Endothelial cell of umbilical vein (primary cell): ENCODE measurements around the gene SCNN1B. TPM values are rescaled to one million over a fixed set of nuclear protein-coding genes. Genes with fewer than 3 reads are reported as not detected.

ENCODE experiments used
- BruUV-seq: library from RNA; stranded (reverse); fragments of 400-500 nt; replicated peaks from 2 replicates; lab custom pipeline; 2021; lab: Mats Ljungman, UMichigan
- CTCF ChIA-PET: fragments of 300-600, 350-600 bp; sonication (Branson Sonifier 250); formaldehyde crosslinking; loops from one replicate; lab custom pipeline; 2021; ENCODE audit warnings: antibody characterized with exemption, inconsistent platforms; lab: Charles Lee
- POLR2A ChIA-PET: fragments of 300-600, 350-600 bp; sonication (Branson Sonifier 250); formaldehyde crosslinking; loops from one replicate; lab custom pipeline; 2021; ENCODE audit warnings: antibody characterized with exemption, inconsistent platforms; lab: Charles Lee
- DNase-seq: peaks from one replicate; pipeline ENCODE4 v3.0.0-alpha.2; 2011; ENCODE audit warnings: low read depth, low spot score
- FAIRE-seq: peaks from 2 replicates; lab custom pipeline; 2011; peaks lifted over from hg19 to GRCh38; lab: Jason Lieb, UNC
- H2AFZ ChIP-seq: 2 replicates; pipeline ENCODE4 v1.6.0; 2012; ENCODE audit warnings: low read depth, low read length, control low read depth, inconsistent platforms
- H3K27ac ChIP-seq: 2 replicates; pipeline ENCODE4 v1.5.1; 2011; ENCODE audit warnings: low read depth, mild to moderate bottlenecking, control low read depth, low read length, moderate library complexity; ENCODE audit not compliant: insufficient read depth
- H3K27me3 ChIP-seq, 2 experiments: 2 replicates each; pipeline versions ENCODE4 v1.6.0 to v1.6.1; 2011; ENCODE audit warnings: low read length in 2 of 2, mixed read lengths in 1 of 2; ENCODE audit not compliant: control insufficient read depth in 2 of 2, insufficient read depth in 2 of 2
- H3K36me3 ChIP-seq, 2 experiments: 2 replicates in 1 of 2; 3 replicates in 1 of 2; pipeline ENCODE4 v1.5.1; 2011; ENCODE audit warnings: low read length in 2 of 2, mild to moderate bottlenecking in 1 of 2, moderate library complexity in 1 of 2; ENCODE audit not compliant: control insufficient read depth in 2 of 2, insufficient read depth in 2 of 2; ENCODE audit errors: extremely low read depth in 1 of 2
- H3K4me1 ChIP-seq: 3 replicates; pipeline ENCODE4 v1.5.1; 2011; ENCODE audit warnings: mild to moderate bottlenecking, low read length; ENCODE audit not compliant: control insufficient read depth, insufficient read depth; ENCODE audit errors: extremely low read depth
- H3K4me2 ChIP-seq: 2 replicates; pipeline ENCODE4 v1.6.1; 2011; ENCODE audit warnings: low read length, control low read depth, mixed read lengths; ENCODE audit not compliant: insufficient read depth
- H3K4me3 ChIP-seq, 3 experiments: fragments of 200-600 bp in 1 of 3; sonication (generic), shearing (Covaris generic) in 1 of 3; replicated peaks in 1 of 3; 2 replicates each; pipeline ENCODE4 v1.5.1; 2011 to 2016; ENCODE audit warnings: control low read depth in 3 of 3, low read length in 3 of 3, mild to moderate bottlenecking in 2 of 3, inconsistent platforms in 1 of 3, low read depth in 1 of 3, moderate library complexity in 1 of 3; ENCODE audit not compliant: insufficient read depth in 1 of 3
- H3K79me2 ChIP-seq: 2 replicates; pipeline ENCODE4 v1.6.0; 2012; ENCODE audit warnings: low read length, inconsistent platforms; ENCODE audit not compliant: control insufficient read depth, insufficient read depth
- H3K9ac ChIP-seq: replicated peaks from 2 replicates; pipeline ENCODE3; 2011; ENCODE audit warnings: low read length, control low read depth; ENCODE audit not compliant: insufficient read depth; ENCODE audit errors: extremely low read depth
- H3K9me1 ChIP-seq: replicated peaks from 3 replicates; pipeline ENCODE4 v1.6.0; 2011; ENCODE audit warnings: mild to moderate bottlenecking, low read length; ENCODE audit not compliant: control insufficient read depth, insufficient read depth; ENCODE audit errors: extremely low read depth
- H3K9me3 ChIP-seq: replicated peaks from 2 replicates; pipeline ENCODE4 v1.5.1; 2012; ENCODE audit warnings: low read length, inconsistent platforms; ENCODE audit not compliant: control insufficient read depth, insufficient read depth
- H4K20me1 ChIP-seq: replicated peaks from 2 replicates; pipeline ENCODE3; 2011; ENCODE audit warnings: mild to moderate bottlenecking, low read length; ENCODE audit not compliant: control insufficient read depth, insufficient read depth; ENCODE audit errors: extremely low read depth
- CTCF ChIP-seq, 2 donors: IDR thresholded peaks; 1 replicate in 1 of 2; 2 replicates in 1 of 2; pipeline ENCODE4 v1.5.1; 2011; ENCODE audit warnings: low read length in 2 of 2, mild to moderate bottlenecking in 2 of 2, moderate library complexity in 2 of 2, control low read depth in 1 of 2, inconsistent platforms in 1 of 2, low read depth in 1 of 2; ENCODE audit not compliant: insufficient read depth in 1 of 2; ENCODE audit errors: extremely low read depth in 1 of 2
- EZH2 ChIP-seq: IDR thresholded peaks from 2 replicates; pipeline ENCODE4 v1.6.1; 2012; ENCODE audit warnings: borderline replicate concordance, low read depth, mild to moderate bottlenecking, moderate library complexity, low read length, inconsistent platforms; ENCODE audit not compliant: severe bottlenecking
- FOS ChIP-seq: IDR thresholded peaks from 2 replicates; pipeline ENCODE4 v1.6.1; 2011; ENCODE audit warnings: mild to moderate bottlenecking, low read length, moderate library complexity, borderline replicate concordance; ENCODE audit not compliant: insufficient read depth
- GATA2 ChIP-seq: IDR thresholded peaks from 2 replicates; pipeline ENCODE4 v1.7.0; 2011; ENCODE audit warnings: low read depth, mild to moderate bottlenecking, moderate library complexity, mixed read lengths, low read length; ENCODE audit not compliant: insufficient read length, insufficient read depth
- JUN ChIP-seq: IDR thresholded peaks from 2 replicates; pipeline ENCODE4 v1.6.1; 2011; ENCODE audit warnings: borderline replicate concordance, low read depth; ENCODE audit not compliant: insufficient read length, insufficient read depth
- MYC ChIP-seq: IDR thresholded peaks from one replicate; pipeline ENCODE4 v1.6.1; 2011; ENCODE audit warnings: mild to moderate bottlenecking, low read depth, low read length
- POLR2A ChIP-seq: IDR thresholded peaks from 2 replicates; pipeline ENCODE4 v1.6.1; 2012; ENCODE audit warnings: low read depth, mild to moderate bottlenecking, control low read depth, low read length
- POLR2AphosphoS5 ChIP-seq: IDR thresholded peaks from 2 replicates; pipeline ENCODE4 v1.6.1; 2012; ENCODE audit warnings: low read depth, mild to moderate bottlenecking, control low read depth, low read length, moderate library complexity; ENCODE audit not compliant: insufficient read depth
- dilution Hi-C: fragments of 300-500 bp; cut with MboI; formaldehyde crosslinking; loops from one replicate; pipeline ENCODE4 v1.15.0; 2019; ENCODE audit warnings: low sequenced_read_pairs; ENCODE audit not compliant: extremely low pct_ligation_motif_present
- intact Hi-C: fragments of 100-400 bp; cut with micrococcal nuclease; formaldehyde crosslinking; loops from one replicate; pipeline ENCODE4 v1.10.0; 2022
- polyA plus RNA-seq, 4 experiments: library from polyadenylated mRNA; depleted of rRNA in 3 of 4; stranded (reverse) in 3 of 4; unstranded in 1 of 4; fragments of >200 nt; gene quantifications; 2 replicates each; pipeline versions ENCODE4 v1.2.1 to v1.2.3, GENCODE V29; 2011 to 2012; ENCODE audit warnings: missing spikeins in 1 of 4
- total RNA-seq: library from RNA; stranded (reverse); gene quantifications from 2 replicates; pipeline ENCODE4 v1.2.3, GENCODE V29; 2021
- TF ChIP-seq, protein P1 (sequence below): IDR thresholded peaks from 2 replicates; pipeline ENCODE4 v1.6.1; 2011; ENCODE audit not compliant: insufficient read depth, insufficient read length

Gene SCNN1B
- total and polyA plus RNA-seq, 2 donors (not counting 3 experiments of a cell fraction or from before 2014, with no cell fraction given): not detected

GRCh38 chr16:23306199-23307100 is 4.3 kb downstream of the SCNN1B start:
- no TSS peak for BruUV-seq

GRCh38 chr16:23310217-23310616 is 8.1 kb downstream of the SCNN1B start:
- FAIRE-seq: no peak
- no peaks in the 10 kb centered on the region for H3K9me1 ChIP-seq
- ChIA-PET CTCF (interaction anchor here (1.1 kb wide), 1 partner anchor 14 kb away, joined by 3 read pairs; no protein-coding TSS in a partner anchor), POLR2A (no interaction called here)
- no peak for DNase-seq
- no peak overlapping the region for H3K4me2 ChIP-seq
- no peaks in the 10 kb centered on the region for H3K36me3 ChIP-seq
- H3K4me1 ChIP-seq: no peaks in the 10 kb centered on the region
- H2AFZ ChIP-seq: no peak overlapping the region
- no peaks in the 10 kb centered on the region for H3K79me2 ChIP-seq
- TF ChIP-seq FOS (no peak), POLR2AphosphoS5 (no peak), POLR2A (no peak), CTCF (IDR thresholded peaks at IDR 0.05; ENCODE audit: extremely low read depth in 1 of 2, insufficient read depth in 1 of 2, low read depth in 1 of 2, low read length in 2 of 2) (no peak), EZH2 (no peak), JUN (no peak), MYC (no peak), GATA2 (no peak)
- TF ChIP-seq, protein P1, sequence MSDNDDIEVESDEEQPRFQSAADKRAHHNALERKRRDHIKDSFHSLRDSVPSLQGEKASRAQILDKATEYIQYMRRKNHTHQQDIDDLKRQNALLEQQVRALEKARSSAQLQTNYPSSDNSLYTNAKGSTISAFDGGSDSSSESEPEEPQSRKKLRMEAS: no peak
- H3K4me3 ChIP-seq: no peak overlapping the region
- no peaks in the 10 kb centered on the region for H3K9me3 ChIP-seq
- H3K9ac ChIP-seq: no peak overlapping the region
- intact Hi-C loops (no loop called here), dilution Hi-C loops (no loop called here)
- BruUV-seq: no TSS peak
- no peaks in the 10 kb centered on the region for H3K27me3 ChIP-seq
- no peaks in the 10 kb centered on the region for H4K20me1 ChIP-seq
- H3K27ac ChIP-seq: no peak overlapping the region

More at GRCh38 chr16:23306199-23307100, 4.3 kb downstream of the SCNN1B start:
- DNase-seq (no peak), FAIRE-seq (no peak)
- intact Hi-C loops: no loop called here
- no peaks in the 10 kb centered on the region for H4K20me1 ChIP-seq
- H3K27me3 ChIP-seq: peaks cover 16 to 17% of the 10 kb centered on the region in 2 experiments
- H2AFZ ChIP-seq: no peak overlapping the region
- H3K27ac ChIP-seq: no peak overlapping the region
- dilution Hi-C loops: no loop called here
- no peaks in the 10 kb centered on the region for H3K9me3 ChIP-seq
- TF ChIP-seq POLR2A: no peak
- no peak for TF ChIP-seq JUN
- TF ChIP-seq GATA2: no peak
- POLR2A ChIA-PET: no interaction called here
- no peak overlapping the region for H3K4me3 ChIP-seq
- no peaks in the 10 kb centered on the region for H3K9me1 ChIP-seq
- CTCF ChIA-PET: interaction anchor here (0.9 kb wide), 2 partner anchors 23 to 128 kb away, joined by 3 to 4 read pairs; no protein-coding TSS in a partner anchor
- H3K9ac ChIP-seq: no peak overlapping the region
- H3K79me2 ChIP-seq: no peaks in the 10 kb centered on the region
- no peaks in the 10 kb centered on the region for H3K4me1 ChIP-seq
- no peaks in the 10 kb centered on the region for H3K36me3 ChIP-seq
- H3K4me2 ChIP-seq: no peak overlapping the region
